ENCODE data around the gene TOB1.

DNA sequence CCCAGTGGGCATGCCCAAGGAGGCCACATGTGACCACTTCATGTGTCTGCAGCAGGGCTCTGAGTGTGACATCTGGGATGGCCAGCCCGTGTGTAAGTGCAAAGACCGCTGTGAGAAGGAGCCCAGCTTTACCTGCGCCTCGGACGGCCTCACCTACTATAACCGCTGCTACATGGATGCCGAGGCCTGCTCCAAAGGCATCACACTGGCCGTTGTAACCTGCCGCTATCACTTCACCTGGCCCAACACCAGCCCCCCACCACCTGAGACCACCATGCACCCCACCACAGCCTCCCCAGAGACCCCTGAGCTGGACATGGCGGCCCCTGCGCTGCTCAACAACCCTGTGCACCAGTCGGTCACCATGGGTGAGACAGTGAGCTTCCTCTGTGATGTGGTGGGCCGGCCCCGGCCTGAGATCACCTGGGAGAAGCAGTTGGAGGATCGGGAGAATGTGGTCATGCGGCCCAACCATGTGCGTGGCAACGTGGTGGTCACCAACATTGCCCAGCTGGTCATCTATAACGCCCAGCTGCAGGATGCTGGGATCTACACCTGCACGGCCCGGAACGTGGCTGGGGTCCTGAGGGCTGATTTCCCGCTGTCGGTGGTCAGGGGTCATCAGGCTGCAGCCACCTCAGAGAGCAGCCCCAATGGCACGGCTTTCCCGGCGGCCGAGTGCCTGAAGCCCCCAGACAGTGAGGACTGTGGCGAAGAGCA lies 26.4 kb downstream of the TOB1 start:
- TF ChIP-seq, protein P1, sequence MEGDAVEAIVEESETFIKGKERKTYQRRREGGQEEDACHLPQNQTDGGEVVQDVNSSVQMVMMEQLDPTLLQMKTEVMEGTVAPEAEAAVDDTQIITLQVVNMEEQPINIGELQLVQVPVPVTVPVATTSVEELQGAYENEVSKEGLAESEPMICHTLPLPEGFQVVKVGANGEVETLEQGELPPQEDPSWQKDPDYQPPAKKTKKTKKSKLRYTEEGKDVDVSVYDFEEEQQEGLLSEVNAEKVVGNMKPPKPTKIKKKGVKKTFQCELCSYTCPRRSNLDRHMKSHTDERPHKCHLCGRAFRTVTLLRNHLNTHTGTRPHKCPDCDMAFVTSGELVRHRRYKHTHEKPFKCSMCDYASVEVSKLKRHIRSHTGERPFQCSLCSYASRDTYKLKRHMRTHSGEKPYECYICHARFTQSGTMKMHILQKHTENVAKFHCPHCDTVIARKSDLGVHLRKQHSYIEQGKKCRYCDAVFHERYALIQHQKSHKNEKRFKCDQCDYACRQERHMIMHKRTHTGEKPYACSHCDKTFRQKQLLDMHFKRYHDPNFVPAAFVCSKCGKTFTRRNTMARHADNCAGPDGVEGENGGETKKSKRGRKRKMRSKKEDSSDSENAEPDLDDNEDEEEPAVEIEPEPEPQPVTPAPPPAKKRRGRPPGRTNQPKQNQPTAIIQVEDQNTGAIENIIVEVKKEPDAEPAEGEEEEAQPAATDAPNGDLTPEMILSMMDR (IDR thresholded peaks at IDR 0.05), result no peak
- no peak for TF ChIP-seq EZH2 (IDR thresholded peaks at IDR 0.05; ENCODE audit: borderline replicate concordance, insufficient read depth, low read depth, low read length, poor library complexity, severe bottlenecking)
